Ishikawa (cell line): ENCODE data around the gene CD55.

Experiments used
- CEBPB ChIP-seq: IDR thresholded peaks from 2 replicates; pipeline ENCODE4 v1.6.1; 2012
- EGR1 ChIP-seq: IDR thresholded peaks from 2 replicates; pipeline ENCODE4 v1.6.1; 2012
- FOXM1 ChIP-seq: IDR thresholded peaks from 2 replicates; pipeline ENCODE4 v1.6.1; 2012; ENCODE audit warnings: low read depth, borderline replicate concordance
- RAD21 ChIP-seq: IDR thresholded peaks from 2 replicates; pipeline ENCODE4 v1.6.1; 2012; ENCODE audit warnings: low read depth
- TF ChIP-seq, protein P1 (sequence below): IDR thresholded peaks from 2 replicates; pipeline ENCODE4 v1.6.1; 2012
- TF ChIP-seq, protein P2 (sequence below): IDR thresholded peaks from 2 replicates; pipeline ENCODE4 v1.6.1; 2012

DNA sequence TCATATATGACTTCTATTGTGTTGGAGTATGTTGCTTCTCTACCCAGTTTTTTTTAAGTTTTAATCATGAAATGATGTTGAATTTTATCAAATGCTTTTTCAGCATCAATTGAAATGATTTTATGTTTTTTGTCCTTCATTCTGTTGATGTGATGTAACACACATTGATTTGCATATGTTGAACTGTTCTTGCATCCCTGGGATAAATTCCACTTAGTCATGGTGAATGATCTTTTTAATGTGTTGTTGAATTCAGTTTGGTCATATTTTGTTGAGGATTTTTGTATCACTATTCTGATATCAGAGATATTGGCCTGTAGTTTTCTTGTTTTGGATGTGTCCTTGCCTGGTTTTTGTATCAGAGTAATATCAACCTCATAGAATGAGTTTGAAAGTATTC, 46.6 kb upstream of the CD55 start:
- TF ChIP-seq, protein P1, sequence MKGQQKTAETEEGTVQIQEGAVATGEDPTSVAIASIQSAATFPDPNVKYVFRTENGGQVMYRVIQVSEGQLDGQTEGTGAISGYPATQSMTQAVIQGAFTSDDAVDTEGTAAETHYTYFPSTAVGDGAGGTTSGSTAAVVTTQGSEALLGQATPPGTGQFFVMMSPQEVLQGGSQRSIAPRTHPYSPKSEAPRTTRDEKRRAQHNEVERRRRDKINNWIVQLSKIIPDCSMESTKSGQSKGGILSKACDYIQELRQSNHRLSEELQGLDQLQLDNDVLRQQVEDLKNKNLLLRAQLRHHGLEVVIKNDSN: no peak
- TF ChIP-seq RAD21 (no peak), EGR1 (no peak), FOXM1 (no peak), CEBPB (no peak)
- TF ChIP-seq, protein P2, sequence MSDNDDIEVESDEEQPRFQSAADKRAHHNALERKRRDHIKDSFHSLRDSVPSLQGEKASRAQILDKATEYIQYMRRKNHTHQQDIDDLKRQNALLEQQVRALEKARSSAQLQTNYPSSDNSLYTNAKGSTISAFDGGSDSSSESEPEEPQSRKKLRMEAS: no peak
